Right lobe of liver (tissue), 4 donors: ENCODE measurements around the gene SMOC1.

Experiments used
- CTCF ChIP-seq, 4 donors: fragments of 200-600 bp in 3 of 4; fragments of 450-650 bp in 1 of 4; IDR thresholded peaks; one replicate each; pipeline versions ENCODE4 v1.5.1 to v1.8.0; 2016 to 2022; ENCODE audit warnings: antibody characterized with exemption in 4 of 4, mild to moderate bottlenecking in 2 of 4
- POLR2A ChIP-seq: fragments of 450-650 bp; IDR thresholded peaks from one replicate; pipeline ENCODE4 v1.6.1; 2017; ENCODE audit warnings: antibody characterized with exemption, mild to moderate bottlenecking
- donor health status: DM: no; HTN: no; CAD: no.
- donor health status: DM: no; HTN: no; CAD: no.
- donor health status: DM: no; HTN: yes; CAD: no.

- TF ChIP-seq CTCF (IDR thresholded peaks at IDR 0.05) (no peak), POLR2A (no peak)
Observed at GRCh38 chr14:70043001-70043400, 163.8 kb downstream of the SMOC1 start.
